GM18505 (cell line): Measurements from ENCODE around the gene SDK1.

Source experiments
- ATAC-seq: cut with Tn5 transposase; IDR thresholded peaks from one replicate; pipeline ENCODE4 v1.9.1; 2021; ENCODE audit not compliant: unreplicated experiment
- POLR2A ChIP-seq: IDR thresholded peaks from 4 replicates; pipeline ENCODE4 v1.6.1; 2011; ENCODE audit warnings: borderline replicate concordance; ENCODE audit not compliant: insufficient read depth, insufficient read length; ENCODE audit errors: extremely low read depth

SDK1 gene

GRCh38 chr7:3807824-3808223 is 506.8 kb downstream of the SDK1 start:
- ATAC-seq: no peak

GRCh38 chr7:3821488-3821887 is 520.4 kb downstream of the SDK1 start:
- no peak for TF ChIP-seq POLR2A
- no peak for ATAC-seq

More at GRCh38 chr7:3807824-3808223, 506.8 kb downstream of the SDK1 start:
- TF ChIP-seq POLR2A: no peak

GRCh38 chr7:3825491-3825890 is 524.4 kb downstream of the SDK1 start:
- TF ChIP-seq POLR2A: no peak
- no peak for ATAC-seq

- no peak for ATAC-seq
- no peak for TF ChIP-seq POLR2A
Observed at GRCh38 chr7:3832199-3832598, 531.1 kb downstream of the SDK1 start.

GRCh38 chr7:3835109-3835508 is 534.1 kb downstream of the SDK1 start:
- no peak for ATAC-seq

GRCh38 chr7:3836855-3837254 is 535.8 kb downstream of the SDK1 start:
- ATAC-seq: no peak
- no peak for TF ChIP-seq POLR2A

More at GRCh38 chr7:3835109-3835508, 534.1 kb downstream of the SDK1 start:
- TF ChIP-seq POLR2A: no peak

- no peak for ATAC-seq
Observed at GRCh38 chr7:3844540-3845151, 543.6 kb downstream of the SDK1 start.

GRCh38 chr7:3846738-3847137 is 545.7 kb downstream of the SDK1 start:
- ATAC-seq: no peak

More at GRCh38 chr7:3844540-3845151, 543.6 kb downstream of the SDK1 start:
- TF ChIP-seq POLR2A: no peak

GRCh38 chr7:3847336-3847735 is 546.3 kb downstream of the SDK1 start:
- no peak for TF ChIP-seq POLR2A
- ATAC-seq: no peak

More at GRCh38 chr7:3846738-3847137, 545.7 kb downstream of the SDK1 start:
- no peak for TF ChIP-seq POLR2A

GRCh38 chr7:3859431-3859830 is 558.4 kb downstream of the SDK1 start:
- TF ChIP-seq POLR2A: no peak
- no peak for ATAC-seq

- ATAC-seq: no peak
- TF ChIP-seq POLR2A: no peak
Observed at GRCh38 chr7:3860932-3861331, 559.9 kb downstream of the SDK1 start.

GRCh38 chr7:3861386-3861785 is 560.3 kb downstream of the SDK1 start:
- TF ChIP-seq POLR2A: no peak
- no peak for ATAC-seq

- no peak for ATAC-seq
Observed at GRCh38 chr7:3861941-3862340, 560.9 kb downstream of the SDK1 start.

GRCh38 chr7:3862774-3863173 is 561.7 kb downstream of the SDK1 start:
- TF ChIP-seq POLR2A: no peak
- ATAC-seq: no peak

More at GRCh38 chr7:3861941-3862340, 560.9 kb downstream of the SDK1 start:
- TF ChIP-seq POLR2A: no peak
